HL-60 (cell line): ENCODE measurements around the gene TOP3A.

Experiments
- DNase-seq, 2 experiments: peaks; one replicate each; pipeline ENCODE4 v3.0.0-alpha.2; 2010 to 2020; ENCODE audit warnings: low read depth in 1 of 2, low spot score in 1 of 2
- H3K27ac ChIP-seq: fragments of 250-450 bp; sonication (Bioruptor Pico); replicated peaks from 2 replicates; pipeline ENCODE4 v1.5.1; 2020; ENCODE audit warnings: mild to moderate bottlenecking, moderate library complexity
- H3K27me3 ChIP-seq: fragments of 250-450 bp; sonication (Bioruptor Pico); 2 replicates; pipeline ENCODE4 v1.5.1; 2021; ENCODE audit warnings: mild to moderate bottlenecking, moderate library complexity; ENCODE audit not compliant: insufficient read depth, poor library complexity, severe bottlenecking
- H3K4me3 ChIP-seq: replicated peaks from 2 replicates; pipeline ENCODE4 v1.5.1; 2011; ENCODE audit warnings: mild to moderate bottlenecking, control low read depth, low read length; ENCODE audit not compliant: insufficient read depth
- CTCF ChIP-seq: IDR thresholded peaks from one replicate; pipeline ENCODE4 v1.5.1; 2011; ENCODE audit warnings: low read length, control low read depth, inconsistent platforms; ENCODE audit not compliant: insufficient read depth
- GABPA ChIP-seq: IDR thresholded peaks from 2 replicates; pipeline ENCODE4 v1.6.1; 2012; ENCODE audit warnings: low read depth
- POLR2AphosphoS5 ChIP-seq: IDR thresholded peaks from 2 replicates; pipeline ENCODE4 v1.6.1; 2012; ENCODE audit warnings: low read depth
- REST ChIP-seq: IDR thresholded peaks from 2 replicates; pipeline ENCODE4 v1.6.1; 2012; ENCODE audit warnings: low read depth; ENCODE audit not compliant: insufficient replicate concordance
- SPI1 ChIP-seq: IDR thresholded peaks from 2 replicates; pipeline ENCODE4 v1.6.1; 2012; ENCODE audit warnings: low read depth, mild to moderate bottlenecking, borderline replicate concordance

The TOP3A gene

GRCh38 chr17:18261659-18262058, 53.1 kb downstream of the TOP3A start:
- H3K27ac ChIP-seq: no peak overlapping the region
- H3K4me3 ChIP-seq: peak overlapping the region; percentile 76; the same call in 1 of the 2 replicates
- H3K27me3 ChIP-seq: no peaks in the 10 kb centered on the region
- DNase-seq: no peak
- no peak for TF ChIP-seq SPI1
- no peak for TF ChIP-seq CTCF
- no peak for TF ChIP-seq POLR2AphosphoS5
- no peak for TF ChIP-seq GABPA
- TF ChIP-seq REST: no peak

GRCh38 chr17:18261146-18261515, 53.7 kb downstream of the TOP3A start:
- no peak for DNase-seq
- H3K4me3 ChIP-seq: peak overlapping the region; percentile 76
- no peak for TF ChIP-seq REST
- no peak for TF ChIP-seq POLR2AphosphoS5
- TF ChIP-seq SPI1: no peak
- TF ChIP-seq CTCF: no peak
- no peak for TF ChIP-seq GABPA
- peak overlapping the region; percentile 83 for H3K27ac ChIP-seq
- H3K27me3 ChIP-seq: no peaks in the 10 kb centered on the region

GRCh38 chr17:18260332-18261145, 54.3 kb downstream of the TOP3A start, which contains the start of gene MIEF2:
MIEF2 (plus strand) TSS chr17:18260662; CDS start chr17:18262721, 2,059 bp downstream.
- peak within 1 kb of the TSS; percentile 76 for H3K4me3 ChIP-seq
- peak within 1 kb of the TSS; percentile 83 for H3K27ac ChIP-seq
- no peak for TF ChIP-seq SPI1
- DNase-seq: peak; percentile 58 to 86
- H3K27me3 ChIP-seq: no peaks in the 10 kb centered on the region

- peak overlapping the region; percentile 83; the same call in 1 of the 2 replicates for H3K27ac ChIP-seq
Observed at GRCh38 chr17:18259621-18260331, 55.0 kb downstream of the TOP3A start.

More at GRCh38 chr17:18259621-18260331, 55.0 kb downstream of the TOP3A start:
- DNase-seq: no peak
- peak overlapping the region; percentile 76 for H3K4me3 ChIP-seq
- no peaks in the 10 kb centered on the region for H3K27me3 ChIP-seq
- TF ChIP-seq REST (no peak), CTCF (no peak), SPI1 (no peak), POLR2AphosphoS5 (no peak), GABPA (no peak)
